ENCODE measurements around the gene KLHL11. TPM values are rescaled to one million over a fixed set of nuclear protein-coding genes. Genes with fewer than 3 reads are reported as not detected.
A peak's percentile ranks its signal among the peaks of the same experiment; 100 is the strongest.

The KLHL11 gene
- total RNA-seq, 2 donors from 2014 or later, result 24.2 to 45.0 TPM

- H3K27ac ChIP-seq, result no peak overlapping the region
- intact Hi-C loops (cut with DNase I), result no loop called here
- no peaks in the 10 kb centered on the region for H3K27me3 ChIP-seq (replicated peaks; ENCODE audit: insufficient read depth)
- peaks cover 0 to 6% of the 10 kb centered on the region in 2 donors for H3K36me3 ChIP-seq
- H3K9me3 ChIP-seq, result no peaks in the 10 kb centered on the region
- TF ChIP-seq POLR2A (IDR thresholded peaks at IDR 0.05) (no peak), POLR2AphosphoS5 (IDR thresholded peaks at IDR 0.05) (no peak), CTCF (IDR thresholded peaks at IDR 0.05) (no peak)
- no peak overlapping the region for H3K4me3 ChIP-seq
- WGBS, result 83% methylated on average over 10 of the region's 14 CpGs
- DNase-seq (ENCODE audit: low spot score), result no peak
- no peaks in the 10 kb centered on the region for H3K4me1 ChIP-seq (replicated peaks)
Measured at GRCh38 chr17:41821776-41822175, 43.4 kb downstream of the KLHL11 start.

GRCh38 chr17:41818024-41818423 is 47.2 kb downstream of the KLHL11 start:
- Histone ChIP-seq H3K4me1 (replicated peaks) (no peaks in the 10 kb centered on the region), H3K36me3 (no peaks in the 10 kb centered on the region), H3K4me3 (no peak overlapping the region), H3K9me3 (no peaks in the 10 kb centered on the region), H3K27ac (no peak overlapping the region), H3K27me3 (replicated peaks; ENCODE audit: insufficient read depth) (no peaks in the 10 kb centered on the region)
- intact Hi-C loops (cut with DNase I), result no loop called here
- WGBS, result 94% methylated on average over 16 of the region's 20 CpGs
- TF ChIP-seq CTCF (IDR thresholded peaks at IDR 0.05) (no peak), POLR2AphosphoS5 (IDR thresholded peaks at IDR 0.05) (no peak), POLR2A (IDR thresholded peaks at IDR 0.05) (no peak)
- DNase-seq (ENCODE audit: low spot score), result no peak

GRCh38 chr17:41816637-41817320 is 48.4 kb downstream of the KLHL11 start:
- H3K4me1 ChIP-seq (replicated peaks), result no peaks in the 10 kb centered on the region
- WGBS, result 94% methylated on average over 23 of the region's 23 CpGs
- H3K9me3 ChIP-seq, result no peaks in the 10 kb centered on the region
- no peak for DNase-seq (ENCODE audit: low spot score)
- intact Hi-C loops (cut with DNase I), result no loop called here
- no peaks in the 10 kb centered on the region for H3K27me3 ChIP-seq (replicated peaks; ENCODE audit: insufficient read depth)
- no peaks in the 10 kb centered on the region for H3K36me3 ChIP-seq
- H3K27ac ChIP-seq, result no peak overlapping the region
- no peak for TF ChIP-seq CTCF (IDR thresholded peaks at IDR 0.05)
- no peak for TF ChIP-seq POLR2A (IDR thresholded peaks at IDR 0.05)
- TF ChIP-seq POLR2AphosphoS5 (IDR thresholded peaks at IDR 0.05), result no peak
- no peak overlapping the region for H3K4me3 ChIP-seq

GRCh38 chr17:41814195-41814594 is 51.0 kb downstream of the KLHL11 start:
- Histone ChIP-seq H3K4me3 (no peak overlapping the region), H3K27ac (no peak overlapping the region), H3K27me3 (replicated peaks; ENCODE audit: insufficient read depth) (no peaks in the 10 kb centered on the region), H3K36me3 (no peaks in the 10 kb centered on the region), H3K9me3 (no peaks in the 10 kb centered on the region), H3K4me1 (replicated peaks) (peaks cover 8% of the 10 kb centered on the region)
- TF ChIP-seq CTCF (IDR thresholded peaks at IDR 0.05) (no peak), POLR2A (IDR thresholded peaks at IDR 0.05) (no peak), POLR2AphosphoS5 (IDR thresholded peaks at IDR 0.05) (no peak)
- 54% methylated on average over 1 of the region's 1 CpG for WGBS
- DNase-seq (ENCODE audit: low spot score), result no peak
- intact Hi-C loops (cut with DNase I), result no loop called here

- H3K27ac ChIP-seq, result peak overlapping the region in 1 of 2 donors; percentile 79
Measured at GRCh38 chr17:41813699-41814124, 51.5 kb downstream of the KLHL11 start.

More at GRCh38 chr17:41813699-41814124, 51.5 kb downstream of the KLHL11 start:
- H3K36me3 ChIP-seq, result no peaks in the 10 kb centered on the region
- no peaks in the 10 kb centered on the region for H3K9me3 ChIP-seq
- no peak for DNase-seq (ENCODE audit: low spot score)
- no peaks in the 10 kb centered on the region for H3K27me3 ChIP-seq (replicated peaks; ENCODE audit: insufficient read depth)
- no peak for TF ChIP-seq POLR2AphosphoS5 (IDR thresholded peaks at IDR 0.05)
- no peak for TF ChIP-seq CTCF (IDR thresholded peaks at IDR 0.05)
- TF ChIP-seq POLR2A (IDR thresholded peaks at IDR 0.05), result no peak
- peak overlapping the region in 1 of 2 donors; percentile 60 for H3K4me3 ChIP-seq
- H3K4me1 ChIP-seq (replicated peaks), result peaks cover 8% of the 10 kb centered on the region
- WGBS, result 58% methylated on average over 9 of the region's 9 CpGs
- intact Hi-C loops (cut with DNase I), result no loop called here
